Gastroesophageal sphincter (tissue), 4 donors: Measurements from ENCODE around the gene RAP1GAP. TPM values are rescaled to one million over a fixed set of nuclear protein-coding genes. Genes with fewer than 3 reads are reported as not detected.
"Not testable (repeated sequence)": the region's sequence is repeated elsewhere in the genome, so short reads cannot be mapped to it uniquely, and the experiment has no call there.

Experiments
- ATAC-seq: fragments of 150-250 bp; one replicate; pipeline ENCODE4 v1.9.1; 2016; ENCODE audit warnings: mild to moderate bottlenecking, moderate library complexity
- H3K27ac ChIP-seq, 4 donors: fragments of 200-600 bp; sonication (generic) in 3 of 4; 1 replicate in 3 of 4; 2 replicates in 1 of 4; pipeline ENCODE4 v1.5.1; 2016 to 2019
- H3K27me3 ChIP-seq: fragments of 200-600 bp; sonication (generic); one replicate; pipeline ENCODE4 v1.5.1; 2019
- H3K36me3 ChIP-seq, 2 donors: fragments of 200-600 bp; sonication (generic); one replicate each; pipeline ENCODE4 v1.5.1; 2019; ENCODE audit warnings: control low read depth in 1 of 2
- H3K4me1 ChIP-seq, 3 donors: fragments of 200-600 bp; sonication (generic); 1 replicate in 2 of 3; 2 replicates in 1 of 3; pipeline ENCODE4 v1.5.1; 2016 to 2019; ENCODE audit warnings: control low read depth in 2 of 3
- H3K4me3 ChIP-seq, 2 donors: fragments of 200-600 bp; sonication (generic); one replicate each; pipeline ENCODE4 v1.5.1; 2019; ENCODE audit warnings: mild to moderate bottlenecking in 1 of 2, moderate library complexity in 1 of 2
- H3K9me3 ChIP-seq, 3 donors: fragments of 200-600 bp; sonication (generic); one replicate each; pipeline ENCODE4 v1.5.1; 2017 to 2019; ENCODE audit warnings: control low read depth in 2 of 3
- EP300 ChIP-seq: sonication (generic); formaldehyde crosslinking; IDR thresholded peaks from one replicate; pipeline ENCODE4 v1.6.1; 2017; ENCODE audit warnings: antibody characterized with exemption, mild to moderate bottlenecking
- POLR2A ChIP-seq, 2 donors: fragments of 450-650 bp; IDR thresholded peaks; one replicate each; pipeline ENCODE4 v1.6.1; 2017; ENCODE audit warnings: antibody characterized with exemption in 2 of 2, mild to moderate bottlenecking in 2 of 2, moderate library complexity in 1 of 2
- POLR2AphosphoS5 ChIP-seq: sonication (generic); formaldehyde crosslinking; IDR thresholded peaks from one replicate; pipeline ENCODE4 v1.6.1; 2017; ENCODE audit warnings: antibody characterized with exemption
- WGBS, 2 donors: methylation state at CpG; one replicate each; pipeline ENCODE4 v1.1.5; 2018; ENCODE audit warnings: low coverage in 1 of 2; 5-methylcytosine and 5-hydroxymethylcytosine counted together
- total RNA-seq, 4 donors: library from RNA; depleted of rRNA; stranded (reverse); fragments of >200 nt; gene quantifications; one replicate each; pipeline ENCODE4 v1.1.0, GENCODE V29; 2016
- TF ChIP-seq, protein P1 (sequence below), 4 experiments: fragments of 200-600 bp in 2 of 4; fragments of 450-650 bp in 2 of 4; sonication (generic) in 1 of 4; IDR thresholded peaks; one replicate each; pipeline ENCODE4 v1.5.1; 2017 to 2019; ENCODE audit warnings: antibody characterized with exemption in 4 of 4, mild to moderate bottlenecking in 2 of 4, moderate library complexity in 2 of 4

Gene RAP1GAP
- total RNA-seq, 4 donors from 2014 or later, result 0.12 to 2.3 TPM; not detected in 2

DNA sequence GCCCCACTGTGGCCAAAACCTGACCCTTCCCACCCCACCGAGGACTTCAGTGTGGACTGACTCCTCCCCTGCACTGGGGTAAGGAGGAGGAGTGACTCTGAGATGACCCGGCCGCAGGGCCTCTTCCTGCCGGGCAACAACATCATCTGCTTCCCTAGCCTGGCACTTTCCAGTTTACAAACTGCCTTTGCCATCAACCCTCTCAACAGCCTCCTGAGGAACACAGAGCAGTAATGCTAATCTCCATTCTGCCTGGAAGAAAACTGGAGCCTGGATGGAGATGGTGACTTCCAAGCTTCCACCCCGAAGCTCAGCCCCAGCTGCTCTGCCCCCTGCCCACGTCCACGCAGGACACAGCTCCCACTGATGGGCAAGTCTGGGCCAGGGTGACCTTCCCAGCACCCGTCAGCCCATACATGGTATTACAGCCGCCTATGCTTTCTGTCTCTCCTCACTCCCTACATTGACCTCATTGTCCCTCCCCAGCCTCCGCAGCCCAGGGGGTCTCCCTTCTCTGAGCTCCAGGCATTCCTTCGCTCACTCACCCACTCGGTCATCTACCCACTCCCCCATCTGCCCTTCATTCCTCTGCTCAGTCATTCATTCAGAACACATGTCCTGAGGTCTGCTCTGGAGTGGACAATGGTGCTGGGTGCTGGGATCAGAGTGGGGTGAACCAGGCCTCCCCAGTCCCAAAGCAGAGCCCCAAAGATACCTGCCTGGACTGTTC lies 34.2 kb downstream of the RAP1GAP start:
- Histone ChIP-seq H3K36me3 (no peaks in the 10 kb centered on the region), H3K27me3 (peaks cover 45% of the 10 kb centered on the region), H3K4me1 (peaks cover 0 to 10% (median 0%) of the 10 kb centered on the region in 3 donors), H3K9me3 (no peaks in the 10 kb centered on the region), H3K4me3 (no peak overlapping the region), H3K27ac (no peak overlapping the region)
- 64 to 75% methylated on average over 7 to 8 of the region's 12 CpGs for WGBS, 2 donors
- TF ChIP-seq POLR2A (IDR thresholded peaks at IDR 0.05) (no peak), POLR2AphosphoS5 (no peak), EP300 (no peak)
- TF ChIP-seq, protein P1, sequence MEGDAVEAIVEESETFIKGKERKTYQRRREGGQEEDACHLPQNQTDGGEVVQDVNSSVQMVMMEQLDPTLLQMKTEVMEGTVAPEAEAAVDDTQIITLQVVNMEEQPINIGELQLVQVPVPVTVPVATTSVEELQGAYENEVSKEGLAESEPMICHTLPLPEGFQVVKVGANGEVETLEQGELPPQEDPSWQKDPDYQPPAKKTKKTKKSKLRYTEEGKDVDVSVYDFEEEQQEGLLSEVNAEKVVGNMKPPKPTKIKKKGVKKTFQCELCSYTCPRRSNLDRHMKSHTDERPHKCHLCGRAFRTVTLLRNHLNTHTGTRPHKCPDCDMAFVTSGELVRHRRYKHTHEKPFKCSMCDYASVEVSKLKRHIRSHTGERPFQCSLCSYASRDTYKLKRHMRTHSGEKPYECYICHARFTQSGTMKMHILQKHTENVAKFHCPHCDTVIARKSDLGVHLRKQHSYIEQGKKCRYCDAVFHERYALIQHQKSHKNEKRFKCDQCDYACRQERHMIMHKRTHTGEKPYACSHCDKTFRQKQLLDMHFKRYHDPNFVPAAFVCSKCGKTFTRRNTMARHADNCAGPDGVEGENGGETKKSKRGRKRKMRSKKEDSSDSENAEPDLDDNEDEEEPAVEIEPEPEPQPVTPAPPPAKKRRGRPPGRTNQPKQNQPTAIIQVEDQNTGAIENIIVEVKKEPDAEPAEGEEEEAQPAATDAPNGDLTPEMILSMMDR (IDR thresholded peaks at IDR 0.05), result no peak
- ATAC-seq, result no peak

DNA sequence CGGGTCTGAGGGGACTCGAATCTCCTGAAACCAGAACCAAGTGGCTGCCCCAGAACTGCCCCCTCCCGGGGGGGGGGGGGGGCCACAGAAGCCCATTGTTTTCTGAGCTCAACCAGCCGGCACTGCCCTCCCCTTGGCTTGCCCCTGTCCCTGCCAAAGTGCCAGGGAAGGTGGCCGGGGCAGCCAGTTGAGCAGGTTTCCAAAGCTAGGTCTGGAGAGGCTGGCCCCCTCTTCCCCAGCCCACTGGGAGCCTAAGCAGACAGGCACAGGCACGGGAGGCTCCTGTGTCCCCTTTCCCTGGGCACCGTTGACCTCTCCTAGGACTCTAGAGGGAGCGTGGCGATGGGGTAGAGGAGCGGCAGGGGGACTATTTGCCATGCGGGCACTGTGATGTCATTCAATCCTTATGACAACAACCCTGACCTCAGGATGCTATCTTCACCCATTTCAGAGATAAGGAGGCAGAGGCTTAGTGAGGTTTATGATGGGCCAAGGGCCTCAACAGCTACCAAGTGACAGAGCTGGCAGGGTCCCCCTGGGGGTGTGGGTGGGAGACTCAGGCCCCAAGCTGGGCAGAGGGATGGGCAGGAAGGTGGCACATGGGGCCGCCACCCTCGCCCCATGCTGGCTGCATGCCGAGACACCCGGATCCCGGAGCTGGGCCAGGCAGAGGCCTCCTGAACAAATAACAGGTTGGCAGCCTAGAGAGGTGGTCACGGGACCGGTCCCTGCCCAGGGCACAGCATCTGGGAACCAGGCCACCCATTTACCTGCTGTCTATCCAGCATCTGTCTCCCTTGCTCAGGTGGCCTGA lies 35.0 kb downstream of the RAP1GAP start:
- Histone ChIP-seq H3K9me3 (no peaks in the 10 kb centered on the region), H3K27me3 (peaks cover 50% of the 10 kb centered on the region), H3K4me3 (no peak overlapping the region), H3K27ac (no peak overlapping the region), H3K4me1 (peaks cover 0 to 6% (median 0%) of the 10 kb centered on the region in 3 donors), H3K36me3 (no peaks in the 10 kb centered on the region)
- no peak for ATAC-seq
- WGBS, 2 donors, result 80% methylated on average over 1 of the region's 18 CpGs; no CpG with 5 or more reads in 1 of the 2 donors
- TF ChIP-seq, protein P1 (IDR thresholded peaks at IDR 0.05), result no peak
- TF ChIP-seq POLR2A (IDR thresholded peaks at IDR 0.05), result no peak

DNA sequence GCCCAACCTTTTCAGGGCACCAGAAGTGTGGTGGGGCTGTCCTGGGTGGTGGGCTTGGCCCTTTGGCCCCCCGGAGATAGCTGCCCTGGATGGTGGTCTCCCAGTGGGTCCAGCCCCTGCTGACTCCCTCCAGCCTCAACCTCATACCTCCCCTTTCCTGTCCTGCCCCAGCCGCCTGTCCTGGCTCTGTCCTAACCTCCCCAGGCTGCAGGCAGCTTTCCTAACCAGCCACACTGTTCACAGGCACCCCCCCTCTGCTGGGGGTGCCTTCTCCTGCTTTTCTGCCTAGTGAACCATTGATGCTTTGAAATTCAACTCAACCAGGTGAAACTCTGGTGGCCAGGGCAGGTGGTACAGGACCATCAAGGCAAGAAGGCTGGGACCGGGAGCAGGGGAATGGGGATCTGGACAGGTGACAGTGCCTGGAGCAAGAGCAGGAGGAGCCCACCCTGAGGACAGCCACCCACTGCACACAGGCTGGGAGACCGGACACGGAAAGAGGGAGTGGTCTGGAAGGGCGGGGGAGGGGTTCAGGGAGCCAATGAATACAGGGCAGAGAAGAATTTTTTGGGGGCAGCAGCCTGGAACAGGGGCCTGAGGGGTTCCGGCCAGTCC lies 35.9 kb downstream of the RAP1GAP start:
- no peak for ATAC-seq
- Histone ChIP-seq H3K27me3 (peaks cover 59% of the 10 kb centered on the region), H3K36me3 (no peaks in the 10 kb centered on the region), H3K4me3 (no peak overlapping the region), H3K4me1 (no peaks in the 10 kb centered on the region), H3K9me3 (no peaks in the 10 kb centered on the region), H3K27ac (no peak overlapping the region)
- no peak for TF ChIP-seq POLR2AphosphoS5
- TF ChIP-seq, protein P1 (IDR thresholded peaks at IDR 0.05), result no peak
- no peak for TF ChIP-seq POLR2A (IDR thresholded peaks at IDR 0.05)
- no peak for TF ChIP-seq EP300
- WGBS, 2 donors, result 57 to 67% methylated on average over 1 to 6 of the region's 7 CpGs

DNA sequence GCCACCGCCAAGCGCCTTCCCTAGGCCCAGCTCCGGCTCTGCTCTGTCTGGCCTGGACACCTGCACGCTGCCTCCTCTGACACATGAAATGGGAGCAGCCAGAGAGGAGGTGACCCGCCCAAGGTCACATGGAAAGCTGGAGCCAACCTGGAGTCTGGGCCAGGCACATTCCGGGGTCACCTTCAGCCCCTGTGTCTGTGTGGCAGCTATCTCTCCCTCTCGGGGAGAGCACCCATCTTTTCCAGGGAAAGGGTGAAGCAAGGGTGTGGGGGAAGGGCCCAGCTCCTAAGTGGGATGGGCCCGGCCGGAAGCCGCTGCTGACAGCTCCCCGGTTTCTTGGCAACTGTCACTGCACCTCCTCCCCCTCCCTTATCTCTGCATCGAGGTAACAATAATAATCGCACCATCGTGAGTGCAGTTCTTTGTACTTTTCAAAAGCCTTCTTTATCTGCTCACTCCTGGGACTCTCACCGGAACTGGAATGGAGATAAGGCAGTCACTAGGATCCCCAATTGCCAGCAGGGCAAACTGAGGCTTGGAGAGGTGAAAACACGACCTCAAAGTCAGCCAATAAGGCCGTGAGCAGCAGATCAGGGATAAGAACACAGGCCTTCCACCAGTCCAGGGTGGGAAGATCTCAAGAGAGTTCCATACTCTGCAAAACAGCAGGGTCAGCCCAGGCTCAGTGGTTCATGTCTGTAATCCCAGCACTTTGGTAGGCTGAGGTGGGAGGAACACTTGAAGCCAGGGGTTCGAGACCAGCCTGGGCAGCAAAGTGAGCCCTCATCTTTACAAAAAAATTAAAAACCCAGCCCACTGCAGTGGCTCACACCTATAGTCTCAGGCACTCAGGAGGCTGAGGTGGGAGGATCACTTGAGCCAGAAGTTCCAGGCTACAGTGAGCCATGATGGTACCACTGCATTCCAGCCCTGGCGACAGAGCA lies 36.9 kb downstream of the RAP1GAP start:
- 15% methylated on average over 7 of the region's 19 CpGs; no CpG with 5 or more reads in 1 of the 2 donors for WGBS, 2 donors
- ATAC-seq, result no peak
- TF ChIP-seq, protein P1 (IDR thresholded peaks at IDR 0.05), result no peak
- TF ChIP-seq EP300 (no peak), POLR2A (IDR thresholded peaks at IDR 0.05) (no peak), POLR2AphosphoS5 (no peak)
- H3K27me3 ChIP-seq, result peaks cover 63% of the 10 kb centered on the region
- H3K36me3 ChIP-seq, result no peaks in the 10 kb centered on the region
- no peak overlapping the region for H3K4me3 ChIP-seq
- no peaks in the 10 kb centered on the region for H3K4me1 ChIP-seq
- H3K9me3 ChIP-seq, result no peaks in the 10 kb centered on the region
- H3K27ac ChIP-seq, result no peak overlapping the region

DNA sequence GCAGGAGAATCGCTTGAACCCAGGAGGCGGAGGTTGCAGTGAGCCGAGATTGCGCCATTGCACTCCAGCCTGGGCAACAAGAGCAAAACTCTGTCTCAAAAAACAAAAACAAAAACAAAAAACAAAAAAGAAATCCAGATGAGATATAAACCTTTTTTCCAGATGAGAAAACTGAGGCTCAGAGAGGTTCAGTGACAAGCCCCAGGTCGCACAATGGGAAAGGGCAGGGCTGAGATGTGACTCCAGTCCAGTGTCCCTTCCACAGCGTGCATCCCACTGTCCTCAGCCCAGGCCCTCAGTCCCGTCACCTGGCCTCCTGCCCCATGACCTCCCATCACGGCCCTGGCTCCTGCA lies 37.6 kb downstream of the RAP1GAP start:
- WGBS, 2 donors, result 77 to 88% methylated on average over 3 to 6 of the region's 8 CpGs
- not testable (repeated sequence) for H3K4me3 ChIP-seq, ATAC-seq, H3K27ac ChIP-seq, H3K4me1 ChIP-seq, H3K9me3 ChIP-seq, H3K36me3 ChIP-seq
- peaks cover 68% of the 10 kb centered on the region for H3K27me3 ChIP-seq
